Hepatocyte (in vitro differentiated cells): ENCODE results near the gene TAL2.

ENCODE experiments used
- EZH2phosphoT487 ChIP-seq: fragments of 200-600 bp; sonication (generic); IDR thresholded peaks from one replicate; pipeline ENCODE4 v1.6.1; 2018; ENCODE audit warnings: antibody characterized with exemption, mild to moderate bottlenecking, low read depth, moderate library complexity; ENCODE audit not compliant: unreplicated experiment, severe bottlenecking
- TF ChIP-seq, protein P1 (sequence below): fragments of 200-600 bp; sonication (generic); IDR thresholded peaks from 2 replicates; pipeline ENCODE4 v1.5.1; 2016; ENCODE audit warnings: antibody characterized with exemption, mild to moderate bottlenecking; ENCODE audit not compliant: poor library complexity

DNA sequence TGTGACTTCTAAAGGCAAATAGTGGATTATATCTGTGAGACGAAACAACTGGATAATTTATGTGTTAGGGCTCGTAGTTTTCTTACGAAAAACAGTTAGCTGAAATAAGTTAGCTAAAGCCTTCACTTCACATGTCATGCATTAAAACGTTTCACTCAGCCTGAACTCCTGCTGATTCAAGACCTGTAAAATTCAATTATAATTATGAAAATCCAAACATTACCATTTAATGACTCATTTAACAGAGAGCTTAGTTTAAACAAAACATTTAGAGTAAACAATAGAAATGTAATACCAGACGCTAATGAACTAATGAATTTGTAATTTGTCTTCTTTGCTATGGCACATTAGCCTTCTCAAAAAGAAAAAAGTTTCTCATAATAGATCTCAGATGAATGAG is 1.7 kb downstream of the TAL2 start:
- TF ChIP-seq, protein P1, sequence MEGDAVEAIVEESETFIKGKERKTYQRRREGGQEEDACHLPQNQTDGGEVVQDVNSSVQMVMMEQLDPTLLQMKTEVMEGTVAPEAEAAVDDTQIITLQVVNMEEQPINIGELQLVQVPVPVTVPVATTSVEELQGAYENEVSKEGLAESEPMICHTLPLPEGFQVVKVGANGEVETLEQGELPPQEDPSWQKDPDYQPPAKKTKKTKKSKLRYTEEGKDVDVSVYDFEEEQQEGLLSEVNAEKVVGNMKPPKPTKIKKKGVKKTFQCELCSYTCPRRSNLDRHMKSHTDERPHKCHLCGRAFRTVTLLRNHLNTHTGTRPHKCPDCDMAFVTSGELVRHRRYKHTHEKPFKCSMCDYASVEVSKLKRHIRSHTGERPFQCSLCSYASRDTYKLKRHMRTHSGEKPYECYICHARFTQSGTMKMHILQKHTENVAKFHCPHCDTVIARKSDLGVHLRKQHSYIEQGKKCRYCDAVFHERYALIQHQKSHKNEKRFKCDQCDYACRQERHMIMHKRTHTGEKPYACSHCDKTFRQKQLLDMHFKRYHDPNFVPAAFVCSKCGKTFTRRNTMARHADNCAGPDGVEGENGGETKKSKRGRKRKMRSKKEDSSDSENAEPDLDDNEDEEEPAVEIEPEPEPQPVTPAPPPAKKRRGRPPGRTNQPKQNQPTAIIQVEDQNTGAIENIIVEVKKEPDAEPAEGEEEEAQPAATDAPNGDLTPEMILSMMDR, result no peak
- TF ChIP-seq EZH2phosphoT487, result no peak
